H1 (cell line): Measurements from ENCODE around the gene PTPRD. TPM values are rescaled to one million over a fixed set of nuclear protein-coding genes. Genes with fewer than 3 reads are reported as not detected.

Source experiments
- CTCF ChIA-PET: fragments of 300-600 bp; sonication (Branson Sonifier 250); formaldehyde crosslinking; loops from one replicate; lab custom pipeline; 2021; ENCODE audit not compliant: partially characterized antibody; lab: Charles Lee
- POLR2A ChIA-PET: fragments of 300-600 bp; sonication (Branson Sonifier 250); formaldehyde crosslinking; loops from one replicate; lab custom pipeline; 2021; ENCODE audit warnings: inconsistent platforms; ENCODE audit not compliant: partially characterized antibody; lab: Charles Lee
- DNase-seq, 2 experiments: peaks; one replicate each; pipeline versions ENCODE4 v3.0.0 to v3.0.0-alpha.2; 2010 to 2022; ENCODE audit warnings: low spot score in 2 of 2, low read depth in 1 of 2, mixed read lengths in 1 of 2
- FAIRE-seq: peaks from 2 replicates; lab custom pipeline; 2011; peaks lifted over from hg19 to GRCh38; lab: Jason Lieb, UNC
- H2AFZ ChIP-seq: 2 replicates; pipeline ENCODE4 v1.8.1; 2012; ENCODE audit warnings: low read length, inconsistent platforms
- H2AK5ac ChIP-seq: 2 replicates; pipeline ENCODE4 v1.6.1; 2013; ENCODE audit warnings: low read depth, low read length
- H2BK120ac ChIP-seq: replicated peaks from 2 replicates; pipeline ENCODE3; 2013; ENCODE audit warnings: low read depth, low read length, inconsistent platforms
- H2BK12ac ChIP-seq: 2 replicates; pipeline ENCODE4 v1.6.1; 2013; ENCODE audit warnings: low read depth, low read length
- H2BK15ac ChIP-seq: 2 replicates; pipeline ENCODE4 v1.6.1; 2013; ENCODE audit warnings: low read length
- H2BK20ac ChIP-seq: 2 replicates; pipeline ENCODE4 v1.6.1; 2013; ENCODE audit warnings: low read length
- H2BK5ac ChIP-seq: 2 replicates; pipeline ENCODE4 v1.6.1; 2013; ENCODE audit warnings: low read depth, low read length
- H3K14ac ChIP-seq: 2 replicates; pipeline ENCODE4 v1.6.1; 2013; ENCODE audit warnings: inconsistent platforms; ENCODE audit not compliant: insufficient read length
- H3K18ac ChIP-seq: 2 replicates; pipeline ENCODE4 v1.6.1; 2013; ENCODE audit warnings: low read length; ENCODE audit errors: extremely low read depth
- H3K23ac ChIP-seq: 2 replicates; pipeline ENCODE4 v1.6.1; 2013; ENCODE audit warnings: inconsistent platforms; ENCODE audit not compliant: insufficient read length
- H3K23me2 ChIP-seq: 2 replicates; pipeline ENCODE4 v1.6.1; 2013; ENCODE audit warnings: low read depth, low read length
- H3K27ac ChIP-seq: 2 replicates; pipeline ENCODE4 v1.6.1; 2011; ENCODE audit warnings: low read depth, low read length, inconsistent platforms
- H3K27me3 ChIP-seq, 4 experiments: replicated peaks in 1 of 4; 1 replicate in 1 of 4; 2 replicates in 3 of 4; pipeline versions ENCODE4 v1.6.1 to v1.8.1; 2011 to 2013; ENCODE audit warnings: low read length in 3 of 4, mild to moderate bottlenecking in 3 of 4, inconsistent platforms in 2 of 4, mixed read lengths in 2 of 4, moderate library complexity in 1 of 4; ENCODE audit not compliant: control insufficient read depth in 3 of 4, insufficient read depth in 3 of 4; ENCODE audit errors: extremely low read depth in 1 of 4
- H3K36me3 ChIP-seq, 4 experiments: 2 replicates each; pipeline versions ENCODE4 v1.6.1 to v1.8.1; 2011 to 2013; ENCODE audit warnings: mild to moderate bottlenecking in 4 of 4, low read length in 3 of 4, moderate library complexity in 2 of 4, control low read depth in 1 of 4, inconsistent platforms in 1 of 4; ENCODE audit not compliant: insufficient read depth in 4 of 4, control insufficient read depth in 2 of 4
- H3K4ac ChIP-seq: replicated peaks from 2 replicates; pipeline ENCODE3; 2013; ENCODE audit warnings: low read length, low read depth, mixed read lengths, inconsistent platforms; ENCODE audit not compliant: insufficient read length
- H3K4me1 ChIP-seq, 4 experiments: replicated peaks in 1 of 4; 1 replicate in 1 of 4; 2 replicates in 3 of 4; pipeline versions ENCODE4 v1.6.1 to v1.8.1; 2011 to 2013; ENCODE audit warnings: low read length in 3 of 4, inconsistent platforms in 2 of 4, mixed read lengths in 1 of 4; ENCODE audit not compliant: insufficient read depth in 4 of 4, control insufficient read depth in 3 of 4
- H3K4me2 ChIP-seq, 2 experiments: 2 replicates each; pipeline versions ENCODE4 v1.6.1 to v1.8.1; 2011 to 2013; ENCODE audit warnings: low read depth in 2 of 2, low read length in 2 of 2, control low read depth in 1 of 2, inconsistent platforms in 1 of 2, mild to moderate bottlenecking in 1 of 2; ENCODE audit not compliant: insufficient read depth in 1 of 2
- H3K4me3 ChIP-seq, 4 experiments: fragments of 200-600, 300-600 bp in 1 of 4; sonication (generic), shearing (Covaris generic), sonication (Bioruptor Twin) in 1 of 4; 2 replicates each; pipeline versions ENCODE4 v1.5.1 to v1.8.1; 2011 to 2016; ENCODE audit warnings: low read length in 4 of 4, low read depth in 3 of 4, control low read depth in 2 of 4, inconsistent platforms in 2 of 4, mild to moderate bottlenecking in 2 of 4, mixed read lengths in 1 of 4, moderate library complexity in 1 of 4; ENCODE audit not compliant: insufficient read depth in 2 of 4; ENCODE audit errors: extremely low read depth in 1 of 4
- H3K56ac ChIP-seq: replicated peaks from 2 replicates; pipeline ENCODE3; 2013; ENCODE audit warnings: low read depth, mild to moderate bottlenecking, mixed read lengths, low read length, inconsistent platforms; ENCODE audit not compliant: insufficient read length
- H3K79me1 ChIP-seq: 2 replicates; pipeline ENCODE4 v1.6.1; 2013; ENCODE audit warnings: low read depth, low read length, control low read depth
- H3K79me2 ChIP-seq, 2 experiments: 2 replicates each; pipeline versions ENCODE4 v1.6.1 to v1.8.1; 2012 to 2013; ENCODE audit warnings: low read length in 2 of 2, mild to moderate bottlenecking in 2 of 2, inconsistent platforms in 1 of 2; ENCODE audit not compliant: insufficient read depth in 2 of 2, control insufficient read depth in 1 of 2
- H3K9ac ChIP-seq, 4 experiments: replicated peaks in 1 of 4; 1 replicate in 1 of 4; 2 replicates in 3 of 4; pipeline versions ENCODE4 v1.6.1 to v1.8.1; 2011 to 2013; ENCODE audit warnings: low read depth in 3 of 4, low read length in 3 of 4, control low read depth in 2 of 4, mild to moderate bottlenecking in 2 of 4, moderate library complexity in 2 of 4, inconsistent platforms in 1 of 4; ENCODE audit errors: extremely low read depth in 1 of 4
- H3K9me3 ChIP-seq, 2 experiments: 2 replicates each; pipeline versions ENCODE4 v1.6.1 to v1.8.1; 2012 to 2013; ENCODE audit warnings: mild to moderate bottlenecking in 2 of 2, moderate library complexity in 2 of 2, control low read depth in 1 of 2, inconsistent platforms in 1 of 2, low read depth in 1 of 2, low read length in 1 of 2, mixed read lengths in 1 of 2; ENCODE audit not compliant: insufficient read depth in 2 of 2
- H4K20me1 ChIP-seq, 2 experiments: replicated peaks in 1 of 2; 2 replicates each; pipeline versions ENCODE3 to v1.8.1; 2011 to 2013; ENCODE audit warnings: inconsistent platforms in 2 of 2, low read length in 2 of 2, mild to moderate bottlenecking in 1 of 2; ENCODE audit not compliant: insufficient read depth in 2 of 2, control insufficient read depth in 1 of 2
- H4K5ac ChIP-seq: 2 replicates; pipeline ENCODE4 v1.6.1; 2013; ENCODE audit warnings: low read length, low read depth, mixed read lengths, inconsistent platforms; ENCODE audit not compliant: insufficient read length
- H4K8ac ChIP-seq: 2 replicates; pipeline ENCODE4 v1.8.0; 2013; ENCODE audit warnings: mild to moderate bottlenecking, moderate library complexity, low read length, inconsistent platforms; ENCODE audit not compliant: insufficient read depth; ENCODE audit errors: extremely low read depth
- H4K91ac ChIP-seq: replicated peaks from 2 replicates; pipeline ENCODE3; 2013; ENCODE audit warnings: low read length, mixed read lengths, inconsistent platforms; ENCODE audit not compliant: insufficient read length
- RFX5 ChIP-seq: IDR thresholded peaks from 2 replicates; pipeline ENCODE4 v1.6.1; 2011; ENCODE audit warnings: low read depth, low read length, improper control_type of control experiment, borderline replicate concordance
- SRF ChIP-seq: IDR thresholded peaks from 2 replicates; pipeline ENCODE4 v1.6.1; 2011; ENCODE audit warnings: mild to moderate bottlenecking, low read depth, low read length, moderate library complexity
- YY1 ChIP-seq: IDR thresholded peaks from 2 replicates; pipeline ENCODE4 v1.6.1; 2011; ENCODE audit warnings: low read depth, mild to moderate bottlenecking, low read length
- WGBS, 2 experiments: shearing (Covaris generic) in 1 of 2; methylation state at CpG; one replicate each; pipeline versions ENCODE4 v1.1.6 to v1.1.7; 2013 to 2015; ENCODE audit warnings: low lambda C conversion rate in 2 of 2, mixed read lengths in 2 of 2, inconsistent platforms in 1 of 2, low coverage in 1 of 2, missing lambda C conversion rate in 1 of 2; ENCODE audit not compliant: insufficient replicate concordance in 2 of 2, insufficient coverage in 1 of 2, insufficient read length in 1 of 2; ENCODE audit errors: extremely low coverage in 1 of 2, missing lambda C conversion rate in 1 of 2; 5-methylcytosine and 5-hydroxymethylcytosine counted together
- polyA plus RNA-seq, 7 experiments: library from polyadenylated mRNA; depleted of rRNA in 3 of 7; stranded (reverse) in 5 of 7; unstranded in 2 of 7; fragments of >200 nt in 5 of 7; fragments of 200-250 nt in 2 of 7; gene quantifications; 1 replicate in 5 of 7; 2 replicates in 1 of 7; 4 replicates in 1 of 7; pipeline versions ENCODE4 v1.2.1 to v1.2.3, GENCODE V29; 2011 to 2013; ENCODE audit warnings: missing spikeins in 2 of 7, mixed read lengths in 2 of 7
- total RNA-seq: library from RNA; stranded (reverse); fragmentation: NEBNext Ultra II Directional; extraction: Animal tissue kit (Norgen Biotek cat#: 25700); gene quantifications from 2 replicates; pipeline ENCODE4 v1.2.1, GENCODE V29; 2021

Gene PTPRD
- total and polyA plus RNA-seq, 2 of the 8 experiments (the other 6 are each of a cell fraction or from before 2014, with no cell fraction given) = 17.2 to 77.0 TPM

- Histone ChIP-seq H2BK5ac (no peak overlapping the region), H3K4me1 (peaks cover 0 to under 1% (median 0%) of the 10 kb centered on the region in 4 experiments; a peak in 2 of 7 replicates), H4K20me1 (no peaks in the 10 kb centered on the region), H3K4ac (no peak overlapping the region), H2AK5ac (no peak overlapping the region), H3K56ac (no peak overlapping the region), H2BK20ac (no peak overlapping the region), H3K4me3 (no peak overlapping the region), H3K79me1 (no peaks in the 10 kb centered on the region), H3K18ac (no peak overlapping the region), H3K4me2 (no peak overlapping the region), H3K9me3 (no peaks in the 10 kb centered on the region), H2BK15ac (no peak overlapping the region), H3K9ac (no peak overlapping the region), H2BK12ac (no peak overlapping the region), H4K5ac (no peak overlapping the region), H3K36me3 (no peaks in the 10 kb centered on the region), H3K23me2 (no peaks in the 10 kb centered on the region), H4K91ac (no peak overlapping the region), H3K27me3 (no peaks in the 10 kb centered on the region), H2BK120ac (no peak overlapping the region), H3K14ac (no peak overlapping the region), H3K79me2 (no peaks in the 10 kb centered on the region), H3K23ac (no peak overlapping the region), H3K27ac (no peak overlapping the region), H4K8ac (no peak overlapping the region), H2AFZ (no peak overlapping the region)
- DNase-seq (no peak), FAIRE-seq (no peak)
- CTCF ChIA-PET = interaction anchor here (1.6 kb wide), 1 partner anchor 8 kb away, joined by 5 read pairs; no protein-coding TSS in a partner anchor
- 100% methylated on average over 1 of the region's 1 CpG; no CpG with 5 or more reads in 1 of the 2 experiments for WGBS, 2 experiments
- POLR2A ChIA-PET = no interaction called here
- TF ChIP-seq YY1 (no peak), SRF (no peak), RFX5 (no peak)
These were observed 2212.4 kb downstream of the PTPRD start for GRCh38 chr9:8400378-8400777.
